ENCODE data around the gene OXGR1.
"Not testable (repeated sequence)": the region's sequence is repeated elsewhere in the genome, so short reads cannot be mapped to it uniquely, and the experiment has no call there.

OXGR1 gene

GRCh38 chr13:97004886-97005285, 10.6 kb upstream of the OXGR1 start:
- no peak for ATAC-seq

GRCh38 chr13:97004096-97004876, 10.0 kb upstream of the OXGR1 start:
- ATAC-seq, result no peak

- no peak for ATAC-seq
Measured at GRCh38 chr13:97003071-97003470, 8.8 kb upstream of the OXGR1 start.

- ATAC-seq, result no peak
Measured at GRCh38 chr13:97002581-97002980, 8.3 kb upstream of the OXGR1 start.

GRCh38 chr13:97001636-97002035, 7.4 kb upstream of the OXGR1 start:
- ATAC-seq, result no peak

- ATAC-seq, result no peak
Measured at GRCh38 chr13:97000295-97000925, 6.1 kb upstream of the OXGR1 start.

GRCh38 chr13:96999091-96999490, 4.8 kb upstream of the OXGR1 start:
- no peak for ATAC-seq

GRCh38 chr13:96998051-96998450, 3.8 kb upstream of the OXGR1 start:
- no peak for ATAC-seq

GRCh38 chr13:96996886-96997285, 2.6 kb upstream of the OXGR1 start:
- ATAC-seq, result no peak

- no peak for ATAC-seq
Measured at GRCh38 chr13:96996107-96996506, 1.8 kb upstream of the OXGR1 start.

- ATAC-seq, result no peak
Measured at GRCh38 chr13:96994858-96995243, 575 bp upstream of the OXGR1 start.

GRCh38 chr13:96993634-96994016, 651 bp downstream of the OXGR1 start:
- ATAC-seq, result no peak

GRCh38 chr13:96992633-96993032, 1.6 kb downstream of the OXGR1 start:
- no peak for ATAC-seq

- no peak for ATAC-seq
Measured at GRCh38 chr13:96991072-96991471, 3.2 kb downstream of the OXGR1 start.

- no peak for ATAC-seq
Measured at GRCh38 chr13:96988441-96988840, 5.8 kb downstream of the OXGR1 start.

- peak; percentile 49 to 67 for ATAC-seq
Measured at GRCh38 chr13:96984051-96984508, 10.2 kb downstream of the OXGR1 start.

GRCh38 chr13:96982672-96983071, 11.6 kb downstream of the OXGR1 start:
- ATAC-seq, result no peak

- ATAC-seq, result not testable (repeated sequence)
Measured at GRCh38 chr13:96979861-96980260, 14.4 kb downstream of the OXGR1 start.

GRCh38 chr13:96968027-96968426, 26.2 kb downstream of the OXGR1 start:
- no peak for ATAC-seq

GRCh38 chr13:96967248-96967745, 27.0 kb downstream of the OXGR1 start:
- no peak for ATAC-seq

- ATAC-seq, result no peak
Measured at GRCh38 chr13:96966415-96967102, 27.7 kb downstream of the OXGR1 start.

GRCh38 chr13:96963786-96964475, 30.3 kb downstream of the OXGR1 start:
- ATAC-seq, result no peak

- ATAC-seq, result no peak
Measured at GRCh38 chr13:96960379-96960778, 33.9 kb downstream of the OXGR1 start.

Data from activated CD4-positive, CD25-positive, alpha-beta regulatory T cell treated with anti-CD3 and anti-CD28 coated beads, Interleukin-2, amount 50 U/mL, for 24 hours (primary cell).